GM12865 (cell line): ENCODE measurements around the gene CA10.

ENCODE experiments used
- DNase-seq: peaks from one replicate; pipeline ENCODE4 v3.0.0; 2010; ENCODE audit warnings: low read depth
- H3K4me3 ChIP-seq: 2 replicates; pipeline ENCODE4 v1.5.1; 2011; ENCODE audit warnings: mild to moderate bottlenecking, low read depth, low read length, control low read depth
- TF ChIP-seq, protein P1 (sequence below): IDR thresholded peaks from 2 replicates; pipeline ENCODE4 v1.5.1; 2011; ENCODE audit warnings: low read length, control low read depth, low read depth, inconsistent platforms; ENCODE audit not compliant: insufficient read depth; ENCODE audit errors: missing control alignments

The CA10 gene

DNA sequence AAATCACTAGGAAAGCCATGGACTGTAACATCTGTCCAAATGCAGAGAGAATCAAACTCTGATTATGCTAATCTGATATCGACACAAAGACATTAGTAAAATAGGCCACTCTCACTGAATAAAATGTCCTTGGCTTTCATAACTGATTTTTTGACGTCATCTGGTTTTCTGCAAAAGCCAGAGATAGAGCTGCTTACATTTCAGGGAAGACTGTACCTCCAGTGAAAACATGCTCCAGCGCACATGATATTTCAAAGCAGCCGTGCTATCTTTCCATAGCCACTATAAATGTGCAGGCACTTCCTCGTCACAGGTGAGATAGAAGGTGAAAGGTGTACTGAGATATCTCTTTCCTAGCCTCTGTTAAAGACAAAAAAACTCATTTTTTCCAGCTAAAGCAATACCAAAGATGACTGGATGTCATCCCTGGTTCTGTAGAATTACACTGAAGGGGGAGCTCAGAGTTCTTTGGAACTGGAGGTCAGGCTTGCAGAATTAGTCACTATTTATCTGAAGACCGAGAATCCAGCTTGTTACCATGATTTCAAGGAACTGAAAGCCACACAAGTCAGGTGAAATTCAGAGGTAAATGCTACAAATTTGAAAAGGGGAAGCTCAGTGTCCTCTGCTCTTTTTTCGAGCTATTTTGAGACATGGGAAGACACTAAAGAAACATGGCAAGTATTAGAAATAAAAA is 249.5 kb downstream of the CA10 start:
- H3K4me3 ChIP-seq, result no peak overlapping the region
- peak; percentile 1 for DNase-seq
- TF ChIP-seq, protein P1, sequence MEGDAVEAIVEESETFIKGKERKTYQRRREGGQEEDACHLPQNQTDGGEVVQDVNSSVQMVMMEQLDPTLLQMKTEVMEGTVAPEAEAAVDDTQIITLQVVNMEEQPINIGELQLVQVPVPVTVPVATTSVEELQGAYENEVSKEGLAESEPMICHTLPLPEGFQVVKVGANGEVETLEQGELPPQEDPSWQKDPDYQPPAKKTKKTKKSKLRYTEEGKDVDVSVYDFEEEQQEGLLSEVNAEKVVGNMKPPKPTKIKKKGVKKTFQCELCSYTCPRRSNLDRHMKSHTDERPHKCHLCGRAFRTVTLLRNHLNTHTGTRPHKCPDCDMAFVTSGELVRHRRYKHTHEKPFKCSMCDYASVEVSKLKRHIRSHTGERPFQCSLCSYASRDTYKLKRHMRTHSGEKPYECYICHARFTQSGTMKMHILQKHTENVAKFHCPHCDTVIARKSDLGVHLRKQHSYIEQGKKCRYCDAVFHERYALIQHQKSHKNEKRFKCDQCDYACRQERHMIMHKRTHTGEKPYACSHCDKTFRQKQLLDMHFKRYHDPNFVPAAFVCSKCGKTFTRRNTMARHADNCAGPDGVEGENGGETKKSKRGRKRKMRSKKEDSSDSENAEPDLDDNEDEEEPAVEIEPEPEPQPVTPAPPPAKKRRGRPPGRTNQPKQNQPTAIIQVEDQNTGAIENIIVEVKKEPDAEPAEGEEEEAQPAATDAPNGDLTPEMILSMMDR, result no peak

DNA sequence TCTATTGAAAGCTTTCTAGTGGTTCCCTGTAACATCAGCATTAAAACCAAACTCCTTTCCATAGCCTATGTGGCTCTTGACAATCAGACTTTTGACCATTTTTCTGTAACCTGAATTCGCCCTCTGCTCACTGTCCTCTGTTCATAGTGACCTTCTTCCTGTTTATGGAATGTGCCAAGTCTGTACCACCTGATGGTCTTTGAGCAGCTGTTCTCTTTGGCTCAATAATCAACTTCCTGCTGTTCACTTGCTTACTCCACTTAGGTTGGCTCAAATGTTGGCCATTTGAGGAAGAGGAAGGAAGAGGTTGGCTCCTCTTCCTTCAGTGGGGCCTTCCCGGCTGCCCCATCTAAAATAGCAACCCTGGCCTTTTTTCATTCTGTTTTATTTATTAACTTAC is 251.5 kb downstream of the CA10 start:
- no peak overlapping the region for H3K4me3 ChIP-seq
- TF ChIP-seq, protein P1, result no peak

DNA sequence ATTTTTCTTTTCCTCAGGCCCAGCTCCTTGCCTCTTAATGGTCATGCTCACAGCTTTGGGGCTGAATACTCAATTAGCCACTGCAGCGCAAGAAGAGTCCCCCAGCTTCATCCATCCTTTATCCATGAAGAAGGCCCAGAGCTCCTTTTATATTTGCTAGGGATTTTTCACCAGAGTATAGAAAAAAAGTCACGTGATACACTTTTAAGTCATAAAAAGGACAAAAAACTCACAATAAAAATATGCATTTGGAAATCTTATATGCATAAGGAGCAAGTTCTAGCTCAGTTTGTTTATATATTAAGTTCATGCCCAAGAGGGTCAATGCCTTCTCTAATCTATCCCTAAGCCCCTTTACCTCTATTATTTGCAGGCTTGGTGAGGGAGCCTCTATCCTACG is 254.1 kb downstream of the CA10 start:
- no peak overlapping the region for H3K4me3 ChIP-seq
- TF ChIP-seq, protein P1, result no peak
- no peak for DNase-seq

More for the DNA sequence above, 251.5 kb downstream of the CA10 start:
- no peak for DNase-seq

DNA sequence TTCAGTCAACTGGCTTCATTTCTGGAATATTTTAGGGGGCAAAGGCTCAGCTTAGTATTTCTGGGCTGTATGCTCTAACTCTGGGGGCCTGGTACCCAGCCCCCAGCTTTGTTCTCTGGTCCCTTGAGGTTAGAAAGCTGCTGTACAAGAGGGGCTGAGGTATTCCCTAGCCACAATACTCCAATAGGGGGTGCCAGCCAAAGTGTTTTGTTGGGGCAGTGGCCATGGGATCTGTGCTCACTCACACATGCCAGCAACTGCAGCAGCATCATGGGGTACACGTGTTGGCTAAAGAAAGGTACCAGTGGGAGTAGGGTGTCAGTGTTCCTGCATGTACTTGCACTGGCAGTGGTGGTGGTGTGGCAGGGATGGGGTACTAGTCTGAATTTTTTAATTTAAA is 257.3 kb downstream of the CA10 start:
- TF ChIP-seq, protein P1, result no peak
- H3K4me3 ChIP-seq, result no peak overlapping the region
- no peak for DNase-seq

DNA sequence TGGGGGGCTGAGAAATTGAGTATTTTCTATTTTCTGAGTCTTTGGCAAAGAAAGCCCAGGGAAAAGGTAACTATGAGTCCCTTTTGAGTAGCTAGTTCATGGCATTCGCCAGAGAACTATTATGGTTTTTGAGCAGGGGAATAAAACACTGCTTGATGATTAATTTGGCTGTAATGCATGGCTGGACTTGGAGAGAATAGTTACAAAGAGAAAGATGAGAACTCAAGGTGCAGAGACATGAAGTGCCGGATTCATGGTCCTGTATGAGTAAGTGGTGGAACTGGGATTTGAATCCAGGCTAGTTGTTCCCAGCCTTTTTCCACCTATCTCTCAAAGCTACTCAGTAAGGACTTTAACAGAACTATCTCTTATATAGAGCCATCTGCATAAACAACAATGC is 266.6 kb downstream of the CA10 start:
- DNase-seq, result no peak
- TF ChIP-seq, protein P1, result no peak
- H3K4me3 ChIP-seq, result no peak overlapping the region

DNA sequence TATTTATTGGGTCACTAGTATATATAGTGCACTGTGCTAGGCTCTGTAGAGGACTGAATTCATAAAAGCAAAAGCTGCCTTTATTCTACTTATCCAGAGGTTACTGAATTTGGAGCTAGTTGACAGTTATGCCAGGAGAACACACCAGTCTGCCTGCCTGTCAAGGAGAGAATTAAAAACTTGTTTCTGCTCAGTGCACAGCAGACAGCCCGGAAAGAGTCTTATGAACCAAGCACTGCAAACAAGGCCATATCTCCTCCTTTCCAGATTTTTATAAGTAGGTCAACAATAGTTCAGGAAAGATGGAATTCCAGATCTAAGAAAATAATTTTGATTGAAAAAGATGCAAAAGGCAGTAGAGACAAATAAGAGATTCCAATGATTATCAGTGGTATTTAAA is 267.8 kb downstream of the CA10 start:
- no peak for DNase-seq
- no peak overlapping the region for H3K4me3 ChIP-seq
- TF ChIP-seq, protein P1, result no peak

DNA sequence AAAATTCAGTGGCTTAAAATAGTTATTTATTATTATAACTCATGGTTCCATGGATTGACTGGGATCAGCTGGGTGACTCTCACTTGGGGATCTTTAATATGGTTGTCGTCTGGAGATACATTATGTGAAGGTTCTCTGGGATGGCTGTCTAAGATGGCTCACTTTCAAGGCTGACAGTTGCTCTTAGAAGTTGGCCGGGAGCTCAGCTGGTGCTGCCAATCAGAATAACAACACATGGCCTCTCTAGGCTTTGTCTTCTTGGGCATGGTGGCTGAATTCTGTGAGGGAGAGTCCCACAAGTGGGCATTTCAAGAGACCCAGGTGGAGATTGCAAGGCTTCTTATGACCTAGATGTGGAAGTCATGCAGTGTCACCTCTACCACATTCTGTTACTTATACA is 269.7 kb downstream of the CA10 start:
- H3K4me3 ChIP-seq, result no peak overlapping the region
- no peak for DNase-seq
- TF ChIP-seq, protein P1, result no peak
